NCI-H1092 treated with DMSO at 0.1 percent for 48 hours (cell line): ENCODE measurements around the gene POLG.

Source experiments
- DNase-seq: peaks from one replicate; lab custom pipeline; 2025; lab: John Stamatoyannopoulos, UW

The POLG gene

GRCh38 chr15:89334510-89335297 is at the start of gene POLG:
TSS of gene POLG (minus strand) at chr15:89334824. CDS start at chr15:89333754, 1,070 bp downstream.
- DNase-seq, result peak; percentile 94

GRCh38 chr15:89384176-89384604 is 49.6 kb upstream of the POLG start:
- no peak for DNase-seq

- peak; percentile 79 for DNase-seq
These were observed 48.9 kb upstream of the POLG start for GRCh38 chr15:89383365-89384175.

- no peak for DNase-seq
These were observed 47.5 kb upstream of the POLG start for GRCh38 chr15:89381888-89382686.

GRCh38 chr15:89381331-89381730 is 46.7 kb upstream of the POLG start:
- DNase-seq, result no peak

- DNase-seq, result no peak
These were observed 45.2 kb upstream of the POLG start for GRCh38 chr15:89379818-89380217.

DNA sequence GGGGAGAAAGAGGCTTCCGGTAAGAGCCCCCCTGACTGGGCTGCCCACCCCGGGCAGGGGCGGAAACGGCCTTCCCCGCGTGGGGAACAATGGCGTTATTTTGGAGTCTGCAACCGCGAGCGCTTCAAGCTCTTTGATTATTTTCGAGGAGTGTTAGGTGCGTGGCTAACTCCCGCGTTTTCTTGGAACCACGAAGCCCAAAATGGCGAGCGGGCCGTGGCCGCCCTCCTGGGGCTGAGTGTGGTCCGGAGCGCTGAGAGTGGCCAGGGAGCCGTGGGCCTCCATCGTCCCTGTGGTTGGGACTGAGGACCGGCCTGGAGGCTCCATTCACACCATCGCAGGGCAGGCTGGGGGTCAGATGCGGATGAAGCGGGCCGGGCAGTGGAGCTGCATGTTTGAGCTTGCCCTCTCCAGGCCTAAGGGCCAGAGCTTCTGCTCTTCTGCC is 44.6 kb upstream of the POLG start:
- DNase-seq, result no peak

DNA sequence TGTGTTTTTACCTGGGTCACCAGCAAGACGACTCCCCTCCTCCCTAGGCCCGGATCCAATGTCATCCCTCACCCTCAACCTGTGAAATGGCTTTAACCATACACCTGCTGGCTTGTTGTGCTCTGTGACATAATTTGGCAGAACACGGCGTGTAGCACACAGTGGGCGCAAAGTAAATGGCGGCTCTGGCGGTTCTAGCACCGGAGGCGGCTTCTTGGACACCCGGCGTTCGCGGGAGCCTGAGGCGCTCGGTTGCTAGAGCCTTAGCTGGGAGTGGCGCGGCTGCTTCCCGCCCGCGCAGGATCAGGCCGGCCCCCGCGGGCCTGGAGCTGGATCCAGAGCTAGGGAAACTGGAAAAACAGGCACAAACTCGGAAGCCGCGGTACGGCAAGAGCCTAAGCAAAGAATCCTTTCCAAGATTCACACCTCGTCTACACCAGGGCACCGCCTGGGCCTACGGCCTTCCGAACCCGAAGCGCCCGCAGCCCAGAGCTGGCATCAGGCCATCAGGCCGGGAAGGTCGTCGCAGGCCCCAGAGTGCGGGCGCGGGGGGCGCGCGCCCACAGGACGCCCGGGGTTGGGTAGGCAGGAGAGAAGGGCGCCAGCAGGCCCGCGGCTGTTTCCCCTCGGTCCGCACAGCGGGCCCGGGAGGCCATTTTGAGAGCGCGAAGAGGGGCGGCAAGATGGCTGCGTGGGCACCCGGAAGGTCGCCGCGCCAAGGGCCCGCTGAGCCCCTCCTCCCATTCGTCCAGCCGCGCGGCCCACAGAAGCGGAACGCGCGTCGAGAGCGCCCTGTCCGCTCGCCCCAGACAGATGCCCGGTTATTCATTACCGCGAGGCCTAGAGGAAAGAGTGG is 43.9 kb upstream of the POLG start:
- no peak for DNase-seq

GRCh38 chr15:89377842-89378295 is 43.2 kb upstream of the POLG start:
- no peak for DNase-seq

DNA sequence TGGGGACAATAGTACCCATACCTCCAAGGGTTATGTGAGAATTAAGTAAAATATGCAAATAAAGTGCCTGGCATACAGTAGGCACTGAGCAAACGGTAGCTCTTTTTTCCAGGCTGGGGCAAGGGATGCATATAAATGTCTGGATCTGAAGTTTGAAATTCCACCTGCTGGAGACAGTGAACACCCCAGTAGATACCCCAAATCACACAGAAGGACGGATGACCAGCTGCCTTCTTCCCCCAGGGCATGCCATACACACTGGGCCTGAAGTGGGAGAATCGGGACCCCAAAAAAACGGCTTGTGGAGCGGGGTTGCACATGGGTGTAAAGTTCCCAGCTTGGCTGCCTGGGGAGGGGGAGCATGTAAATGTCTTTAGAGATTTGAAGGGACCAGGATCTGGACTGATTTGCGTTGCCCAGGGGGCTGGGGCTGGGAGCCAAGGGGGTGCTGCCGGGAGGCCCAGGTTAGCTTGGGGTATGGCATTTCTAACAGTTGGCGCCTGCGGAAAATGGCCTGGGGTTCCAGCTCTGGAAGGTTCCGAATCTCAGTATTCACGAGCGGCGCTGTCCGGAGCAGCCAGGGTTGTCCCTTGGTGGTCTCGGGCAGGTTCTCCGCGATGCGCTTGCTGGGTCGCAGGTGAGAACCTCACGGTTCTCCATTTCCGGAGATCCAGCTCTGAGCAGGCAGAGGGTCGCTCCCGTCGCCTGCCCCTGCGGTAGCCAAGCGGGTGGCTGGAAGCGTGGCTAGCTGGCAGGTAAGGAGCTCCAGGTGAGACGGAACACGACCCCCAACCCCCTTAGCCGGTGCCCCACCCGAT is 42.6 kb upstream of the POLG start:
- DNase-seq, result no peak

- no peak for DNase-seq
These were observed 41.8 kb upstream of the POLG start for GRCh38 chr15:89376388-89376787.

DNA sequence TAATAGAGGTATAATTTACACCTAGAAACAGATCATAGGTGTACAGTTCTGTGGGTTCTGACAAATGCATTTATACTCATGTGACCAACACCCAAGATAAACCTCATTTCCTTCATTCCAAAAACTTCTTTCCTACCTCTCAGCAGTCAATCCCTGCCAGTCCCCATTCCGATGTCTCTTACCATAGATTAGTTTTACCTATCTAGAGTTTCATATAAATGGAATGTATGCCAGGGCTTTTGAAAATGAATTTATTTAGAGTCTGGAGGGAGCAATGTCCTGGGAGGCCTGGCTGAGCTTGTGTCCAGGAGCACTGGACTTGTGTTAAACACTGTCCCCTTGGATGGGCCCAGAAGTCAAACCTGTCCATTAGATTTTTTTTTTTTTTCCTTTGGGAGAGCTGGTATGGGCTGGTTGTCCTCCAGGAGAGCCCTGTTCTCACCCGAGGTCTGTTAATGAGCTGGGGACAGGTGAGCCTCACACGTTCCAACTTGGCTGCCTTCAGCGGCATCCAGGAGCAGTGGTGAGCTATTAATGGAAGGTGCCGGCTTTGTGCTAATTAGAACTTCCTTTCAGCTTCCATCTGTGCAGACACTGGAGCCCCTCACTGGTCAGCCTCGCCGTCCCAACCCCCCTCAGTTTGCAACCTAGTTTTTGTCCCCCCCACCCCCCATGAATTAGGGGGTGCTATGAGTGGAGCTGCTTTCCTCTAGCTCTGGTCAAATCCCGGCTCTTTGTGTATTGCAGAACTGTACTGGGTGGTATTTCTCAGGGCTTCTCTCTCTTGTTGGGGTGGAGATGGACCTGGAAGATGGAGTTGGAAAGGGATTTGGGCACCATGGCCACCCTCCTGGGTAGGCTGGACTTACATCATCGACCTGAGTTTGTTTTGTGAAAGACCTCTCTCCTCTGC is 40.7 kb upstream of the POLG start:
- DNase-seq, result no peak

DNA sequence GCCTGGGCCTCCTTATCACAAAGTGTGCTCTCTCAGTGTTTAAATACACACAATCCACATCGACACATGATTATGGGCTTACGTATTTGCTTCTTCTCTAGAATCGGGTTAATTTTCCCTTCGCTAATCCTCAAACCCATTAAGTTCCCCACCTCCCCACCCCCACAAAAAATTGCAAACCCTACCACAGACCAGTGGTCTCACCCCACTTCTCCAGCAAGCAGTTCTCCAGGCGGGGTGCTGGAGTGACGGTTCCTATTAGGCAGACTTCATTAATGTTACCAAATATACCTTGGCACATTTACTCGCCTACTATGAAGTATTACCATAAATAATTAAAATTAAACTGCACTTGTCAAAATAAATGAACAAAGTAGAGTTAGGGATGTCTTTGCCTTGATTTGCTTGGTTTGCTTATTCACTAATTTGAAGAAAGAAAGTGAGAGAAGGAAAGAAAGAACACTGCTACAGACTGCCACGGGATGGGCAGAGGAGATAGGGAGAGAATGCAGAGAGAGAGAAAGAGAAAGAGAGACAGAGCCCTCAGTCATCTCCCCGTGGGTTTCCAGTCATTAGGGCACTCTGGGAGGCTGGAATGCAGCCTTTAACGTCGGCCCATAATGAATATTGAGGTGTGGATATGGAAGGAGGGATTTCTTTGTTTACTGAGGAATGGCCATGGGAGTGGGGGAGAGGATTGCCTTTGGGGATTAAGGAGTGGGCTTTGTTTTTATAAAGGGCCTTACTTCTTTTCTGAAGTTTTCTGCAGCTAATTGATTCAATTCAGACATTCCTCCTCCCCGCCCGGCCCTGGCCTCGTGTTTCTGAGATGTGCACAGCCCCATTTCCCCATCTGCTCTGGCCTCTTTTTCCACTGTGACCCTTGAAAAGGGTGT is 39.7 kb upstream of the POLG start:
- no peak for DNase-seq

GRCh38 chr15:89372069-89372935 is 37.7 kb upstream of the POLG start:
- DNase-seq, result no peak

GRCh38 chr15:89371228-89372044 is 36.8 kb upstream of the POLG start:
- DNase-seq, result no peak

DNA sequence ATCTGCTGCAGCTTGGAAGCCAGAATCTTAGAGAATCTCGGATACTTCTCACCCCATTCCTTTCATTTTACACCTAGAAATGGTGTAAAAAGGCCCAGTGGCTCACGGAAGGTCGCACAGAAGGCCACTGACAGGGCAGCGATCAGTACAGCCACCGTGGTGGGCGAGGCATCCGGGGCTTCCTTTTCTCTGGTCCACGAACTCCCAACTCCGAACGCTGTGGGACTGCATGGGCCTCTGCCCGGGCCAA is 36.3 kb upstream of the POLG start:
- no peak for DNase-seq
